ENCODE results near the gene TBCD.

The TBCD gene

DNA sequence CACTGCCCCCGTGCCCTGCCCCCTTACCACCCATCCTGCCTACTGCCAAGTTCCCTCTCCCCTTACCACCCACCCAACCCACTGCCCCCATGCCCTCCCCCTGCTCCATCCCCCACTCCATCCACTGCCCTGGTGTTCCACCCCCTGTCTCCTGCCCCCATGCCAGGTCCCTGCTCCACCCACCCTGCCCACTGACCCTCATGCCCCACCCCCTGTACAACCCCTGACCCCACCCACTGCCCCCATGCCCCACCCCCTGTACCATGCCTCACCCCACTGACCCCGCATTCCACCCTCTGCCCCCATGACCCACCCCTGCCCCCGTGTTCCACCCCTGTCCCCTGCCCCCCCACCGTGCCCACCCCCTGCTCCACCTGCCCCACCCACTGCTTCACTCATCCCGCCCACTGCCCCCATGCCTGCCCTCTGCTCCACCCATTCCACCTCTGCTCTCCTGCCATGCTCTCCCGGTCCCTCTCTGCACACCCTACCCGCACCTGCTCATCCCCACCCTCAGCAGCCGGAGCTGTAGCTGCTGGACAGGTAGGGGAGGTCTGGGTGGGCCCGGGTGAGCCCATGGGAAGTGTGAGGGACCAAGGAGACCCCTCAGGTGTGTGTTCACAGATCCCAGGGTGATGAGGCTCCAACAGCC lies 42.7 kb upstream of the TBCD start:
- TF ChIP-seq, protein P1, sequence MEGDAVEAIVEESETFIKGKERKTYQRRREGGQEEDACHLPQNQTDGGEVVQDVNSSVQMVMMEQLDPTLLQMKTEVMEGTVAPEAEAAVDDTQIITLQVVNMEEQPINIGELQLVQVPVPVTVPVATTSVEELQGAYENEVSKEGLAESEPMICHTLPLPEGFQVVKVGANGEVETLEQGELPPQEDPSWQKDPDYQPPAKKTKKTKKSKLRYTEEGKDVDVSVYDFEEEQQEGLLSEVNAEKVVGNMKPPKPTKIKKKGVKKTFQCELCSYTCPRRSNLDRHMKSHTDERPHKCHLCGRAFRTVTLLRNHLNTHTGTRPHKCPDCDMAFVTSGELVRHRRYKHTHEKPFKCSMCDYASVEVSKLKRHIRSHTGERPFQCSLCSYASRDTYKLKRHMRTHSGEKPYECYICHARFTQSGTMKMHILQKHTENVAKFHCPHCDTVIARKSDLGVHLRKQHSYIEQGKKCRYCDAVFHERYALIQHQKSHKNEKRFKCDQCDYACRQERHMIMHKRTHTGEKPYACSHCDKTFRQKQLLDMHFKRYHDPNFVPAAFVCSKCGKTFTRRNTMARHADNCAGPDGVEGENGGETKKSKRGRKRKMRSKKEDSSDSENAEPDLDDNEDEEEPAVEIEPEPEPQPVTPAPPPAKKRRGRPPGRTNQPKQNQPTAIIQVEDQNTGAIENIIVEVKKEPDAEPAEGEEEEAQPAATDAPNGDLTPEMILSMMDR (IDR thresholded peaks at IDR 0.05; ENCODE audit: low read depth, low read length), result no peak
- DNase-seq (ENCODE audit: extremely low read depth, low read depth), result no peak

DNA sequence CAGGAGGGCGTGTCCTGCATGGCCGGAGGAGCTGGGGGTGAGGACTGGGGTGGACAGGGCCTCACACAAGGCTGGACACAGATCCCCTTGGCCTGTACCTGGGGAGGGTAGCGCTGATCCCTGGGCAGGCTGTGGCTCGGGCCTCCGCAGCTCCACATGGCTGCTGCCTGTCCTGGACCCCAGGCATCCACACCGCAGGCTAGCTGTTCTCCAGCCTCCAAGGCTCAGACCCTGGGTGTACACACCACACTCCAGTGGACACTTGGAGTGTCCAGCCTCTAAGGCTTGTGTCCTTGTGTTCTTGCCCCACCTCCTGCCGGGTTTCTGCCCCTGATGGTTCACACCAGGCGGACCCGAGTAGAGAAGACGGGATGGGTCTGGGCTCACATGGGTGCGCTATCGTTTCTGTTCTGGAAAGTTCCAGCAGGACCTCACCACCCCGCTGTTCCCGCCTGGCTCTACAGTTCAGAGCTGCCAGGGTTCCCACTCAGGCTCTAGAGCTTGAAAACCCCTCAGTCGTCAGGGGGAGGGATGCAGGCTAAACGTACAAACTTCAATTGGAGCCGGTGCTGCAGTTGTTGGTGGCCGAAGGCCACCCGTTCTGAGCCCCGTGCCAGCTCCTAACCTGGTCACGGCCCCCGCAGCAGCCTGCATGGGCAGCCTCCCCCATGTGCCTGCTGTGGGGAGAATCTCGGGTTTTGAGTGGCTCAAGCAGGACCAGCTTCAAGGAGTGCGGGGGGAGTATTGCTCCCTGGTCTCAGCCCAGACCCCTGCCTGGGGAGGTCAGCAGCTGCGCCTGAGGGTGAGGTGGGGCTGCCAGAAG lies 42.0 kb upstream of the TBCD start:
- DNase-seq (ENCODE audit: extremely low read depth, low read depth), result no peak
- TF ChIP-seq, protein P1 (IDR thresholded peaks at IDR 0.05; ENCODE audit: low read depth, low read length), result no peak

DNA sequence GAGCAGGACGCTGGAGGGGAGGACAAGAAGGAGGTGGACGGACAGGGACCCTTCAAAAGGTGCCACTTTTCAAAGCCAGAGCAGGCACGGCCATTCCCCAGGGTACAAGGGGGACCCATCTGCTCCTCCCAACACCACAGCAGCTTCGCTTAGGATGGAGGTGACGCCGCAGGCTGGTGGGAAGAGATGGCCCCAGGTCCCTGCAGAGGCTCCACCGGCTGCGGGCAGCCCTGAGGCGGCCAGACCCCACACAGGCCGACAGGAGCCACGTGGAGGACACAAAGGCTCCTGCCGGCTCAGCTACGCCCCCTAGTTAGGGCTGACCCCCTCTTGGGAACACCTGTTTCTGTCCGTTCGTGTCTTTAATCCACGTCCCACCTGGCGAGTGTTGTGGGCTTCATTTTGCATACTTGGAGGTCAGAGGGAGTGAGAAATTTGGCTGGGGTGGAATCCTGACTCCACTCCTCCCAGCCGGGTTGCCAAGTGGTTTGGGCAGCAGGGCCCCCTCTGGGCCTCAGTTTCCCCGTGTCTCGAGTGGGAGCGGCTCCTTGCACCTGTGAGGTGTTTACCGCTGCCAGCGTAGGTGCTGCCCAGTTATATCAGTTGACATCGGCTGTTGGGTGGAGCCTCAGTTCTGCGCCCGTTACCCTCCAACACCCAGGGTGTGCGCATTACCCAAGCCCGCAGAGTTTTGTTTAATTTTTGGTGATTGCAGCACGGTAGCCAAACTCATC lies 41.2 kb upstream of the TBCD start:
- no peak for DNase-seq (ENCODE audit: extremely low read depth, low read depth)

GRCh38 chr17:82713071-82713723 lies 38.7 kb upstream of the TBCD start:
- TF ChIP-seq, protein P1 (IDR thresholded peaks at IDR 0.05; ENCODE audit: low read depth, low read length), result no peak

More for the DNA sequence above, 41.2 kb upstream of the TBCD start:
- TF ChIP-seq, protein P1 (IDR thresholded peaks at IDR 0.05; ENCODE audit: low read depth, low read length), result no peak

DNA sequence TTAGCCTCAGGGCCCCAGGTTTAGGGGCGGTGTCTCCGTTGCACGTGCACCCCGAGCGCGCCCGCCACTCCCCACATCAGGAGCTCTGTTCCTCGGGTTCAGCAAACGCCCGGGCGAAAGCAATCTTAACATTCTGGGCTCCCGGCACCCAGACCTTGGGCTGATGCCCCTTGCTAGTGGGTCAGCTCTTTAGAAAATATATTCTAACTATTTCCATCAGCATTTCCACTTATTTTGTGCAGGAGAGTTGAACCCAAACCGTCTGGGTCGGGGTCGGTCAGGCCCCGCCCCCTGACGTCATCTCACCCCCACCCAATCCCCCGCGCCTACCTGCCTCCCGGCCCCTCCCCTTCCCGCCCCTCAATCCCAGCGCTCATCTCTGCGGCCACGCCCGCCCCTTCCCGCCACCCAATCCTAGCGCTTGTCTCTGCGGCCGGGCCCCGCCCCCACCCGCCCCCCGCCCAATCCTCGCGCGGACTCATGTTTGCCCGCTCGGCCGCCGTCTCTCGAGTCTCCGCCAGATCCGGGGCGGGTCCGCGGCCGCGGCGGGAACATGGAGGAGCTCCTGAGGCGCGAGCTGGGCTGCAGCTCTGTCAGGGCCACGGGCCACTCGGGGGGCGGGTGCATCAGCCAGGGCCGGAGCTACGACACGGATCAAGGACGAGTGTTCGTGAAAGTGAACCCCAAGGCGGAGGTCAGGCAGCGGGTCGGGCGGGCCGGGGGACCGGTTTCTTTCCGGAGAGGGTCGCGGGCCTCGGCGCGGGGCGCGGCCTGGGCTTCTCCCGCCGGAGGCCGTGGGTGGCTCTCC lies 35.5 kb upstream of the TBCD start, which contains the start of gene FN3KRP:
Gene FN3KRP, plus strand, starts transcription at position 504 of the 808 bp plus-strand sequence. Its CDS starts 50 bp downstream, at position 554.
- TF ChIP-seq, protein P1 (IDR thresholded peaks at IDR 0.05; ENCODE audit: low read depth, low read length), result no peak
- peak; percentile 74 for DNase-seq (ENCODE audit: extremely low read depth, low read depth)

More at GRCh38 chr17:82713071-82713723, 38.7 kb upstream of the TBCD start:
- no peak for DNase-seq (ENCODE audit: extremely low read depth, low read depth)

DNA sequence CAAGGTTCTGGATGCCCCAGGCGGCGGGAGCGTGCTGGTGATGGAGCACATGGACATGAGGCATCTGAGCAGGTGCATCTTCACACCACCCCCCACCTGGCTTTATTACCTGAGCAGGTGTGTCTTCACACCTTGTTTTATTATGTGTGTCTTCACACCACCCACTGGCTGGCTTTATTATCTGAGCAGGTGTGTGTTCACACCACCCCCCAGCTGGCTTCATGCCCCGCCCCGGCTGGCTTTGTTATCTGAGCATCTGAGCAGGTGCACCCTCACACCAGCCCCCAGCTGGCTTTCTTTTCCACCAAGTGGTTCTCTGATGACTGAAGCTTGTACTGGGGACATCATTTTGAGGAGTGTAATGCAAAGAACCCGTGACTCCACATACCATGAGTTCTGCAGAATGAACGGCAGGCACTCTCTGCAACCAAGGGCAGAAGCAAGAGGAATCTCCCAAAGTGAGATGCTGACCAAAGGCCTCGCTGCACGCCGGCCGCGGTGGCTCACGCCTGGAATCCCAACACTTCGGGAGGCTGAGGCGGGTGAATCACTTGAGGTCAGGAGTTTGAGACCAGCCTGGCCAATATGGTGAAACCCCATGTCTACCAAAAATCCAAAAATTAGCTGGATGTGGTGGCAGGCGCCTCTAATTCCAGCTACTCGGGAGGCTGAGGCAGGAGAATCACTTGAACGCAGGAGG lies 32.7 kb upstream of the TBCD start:
- TF ChIP-seq, protein P1 (IDR thresholded peaks at IDR 0.05; ENCODE audit: low read depth, low read length), result no peak

More for the DNA sequence above, 32.7 kb upstream of the TBCD start:
- no peak for DNase-seq (ENCODE audit: extremely low read depth, low read depth)

All from AG09319 (cell line).